ENCODE results near the gene AGR3.
A peak's percentile ranks its signal among the peaks of the same experiment; 100 is the strongest.

AGR3 gene

DNA sequence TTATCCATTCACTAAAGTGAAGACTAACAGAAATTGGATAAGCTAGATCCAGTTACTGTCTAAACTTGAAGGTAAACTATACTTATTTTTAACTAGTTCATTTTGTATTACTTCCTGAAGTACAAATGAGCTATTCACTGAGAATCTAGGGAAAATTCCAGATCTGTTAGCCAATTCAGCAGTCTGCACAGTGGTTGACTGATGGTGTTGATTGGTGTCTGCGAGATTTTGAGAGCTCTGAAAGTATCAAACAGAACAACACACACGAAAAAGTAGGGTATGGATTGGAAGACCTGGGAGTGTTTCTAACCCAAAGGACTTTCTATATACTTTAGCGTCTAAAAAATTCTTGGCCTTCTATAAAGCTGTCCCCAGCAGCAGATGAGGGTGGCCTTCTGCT, 43.4 kb downstream of the AGR3 start:
- ATAC-seq (replicated peaks) (no peak), DNase-seq (no peak)
- H3K27me3 Mint-ChIP-seq = no peaks in the 10 kb centered on the region
- no peaks in the 10 kb centered on the region for H3K9me3 Mint-ChIP-seq
- H3K4me1 Mint-ChIP-seq = peaks cover 3 to 19% of the 10 kb centered on the region in 2 donors
- H3K27ac Mint-ChIP-seq = no peak overlapping the region
- no peaks in the 10 kb centered on the region for H3K36me3 Mint-ChIP-seq
- H3K4me3 Mint-ChIP-seq = no peak overlapping the region

GRCh38 chr7:16836481-16836880, 45.3 kb downstream of the AGR3 start:
- Mint-ChIP-seq H3K36me3 (no peaks in the 10 kb centered on the region), H3K4me1 (peaks cover 2 to 19% of the 10 kb centered on the region in 2 donors), H3K27ac (no peak overlapping the region), H3K4me3 (no peak overlapping the region), H3K27me3 (no peaks in the 10 kb centered on the region), H3K9me3 (no peaks in the 10 kb centered on the region)
- no peak for DNase-seq
- ATAC-seq (replicated peaks) = no peak

- H3K4me1 Mint-ChIP-seq = peaks cover 0 to 2% of the 10 kb centered on the region in 2 donors
- no peaks in the 10 kb centered on the region for H3K27me3 Mint-ChIP-seq
- H3K27ac Mint-ChIP-seq = no peak overlapping the region
- peaks cover 0 to 3% of the 10 kb centered on the region in 2 donors for H3K36me3 Mint-ChIP-seq
- no peak for DNase-seq
- ATAC-seq (replicated peaks) = no peak
- peaks cover 4 to 9% of the 10 kb centered on the region in 2 donors for H3K9me3 Mint-ChIP-seq
- no peak overlapping the region for H3K4me3 Mint-ChIP-seq
Observed at GRCh38 chr7:16833373-16833772, 48.4 kb downstream of the AGR3 start.

- DNase-seq = no peak
- peaks cover 0 to 10% of the 10 kb centered on the region in 2 donors for H3K27me3 Mint-ChIP-seq
- no peak overlapping the region for H3K4me3 Mint-ChIP-seq
- H3K27ac Mint-ChIP-seq = no peak overlapping the region
- H3K9me3 Mint-ChIP-seq = peaks cover 6 to 9% of the 10 kb centered on the region in 2 donors
- ATAC-seq (replicated peaks) = no peak
- H3K36me3 Mint-ChIP-seq = peaks cover 1 to 3% of the 10 kb centered on the region in 2 donors
- no peaks in the 10 kb centered on the region for H3K4me1 Mint-ChIP-seq
Observed at GRCh38 chr7:16826060-16826459, 55.7 kb downstream of the AGR3 start.

DNA sequence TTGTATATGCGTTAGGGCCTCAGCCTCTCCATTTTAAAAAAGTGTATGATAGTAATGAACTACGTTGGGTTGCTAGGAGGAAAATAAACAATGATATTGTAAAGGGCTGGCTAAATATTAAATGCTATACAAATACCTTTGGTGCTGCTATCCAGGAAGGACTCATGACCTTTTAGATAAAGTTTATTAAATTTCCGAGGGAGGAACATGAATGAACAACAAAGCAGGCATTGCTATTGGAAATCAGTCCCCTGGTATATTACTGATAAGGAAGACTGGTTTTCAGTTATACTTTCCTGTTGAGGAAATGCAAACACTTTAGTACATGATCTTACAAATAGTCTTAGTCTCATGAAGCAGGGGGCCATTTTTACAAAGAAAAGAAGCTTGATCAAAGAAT, 59.8 kb downstream of the AGR3 start:
- H3K36me3 Mint-ChIP-seq = peaks cover 0 to 1% of the 10 kb centered on the region in 2 donors
- H3K27ac Mint-ChIP-seq = no peak overlapping the region
- ATAC-seq (replicated peaks) (no peak), DNase-seq (no peak)
- peaks cover 1 to 3% of the 10 kb centered on the region in 2 donors for H3K4me1 Mint-ChIP-seq
- no peak overlapping the region for H3K4me3 Mint-ChIP-seq
- H3K27me3 Mint-ChIP-seq = peaks cover 0 to 13% of the 10 kb centered on the region in 2 donors
- peaks cover 0 to 4% of the 10 kb centered on the region in 2 donors for H3K9me3 Mint-ChIP-seq

GRCh38 chr7:16818732-16819131, 63.1 kb downstream of the AGR3 start:
- peaks cover 8 to 9% of the 10 kb centered on the region in 2 donors for H3K4me1 Mint-ChIP-seq
- ATAC-seq (replicated peaks) = no peak
- H3K27me3 Mint-ChIP-seq = peaks cover 0 to 4% of the 10 kb centered on the region in 2 donors

DNA sequence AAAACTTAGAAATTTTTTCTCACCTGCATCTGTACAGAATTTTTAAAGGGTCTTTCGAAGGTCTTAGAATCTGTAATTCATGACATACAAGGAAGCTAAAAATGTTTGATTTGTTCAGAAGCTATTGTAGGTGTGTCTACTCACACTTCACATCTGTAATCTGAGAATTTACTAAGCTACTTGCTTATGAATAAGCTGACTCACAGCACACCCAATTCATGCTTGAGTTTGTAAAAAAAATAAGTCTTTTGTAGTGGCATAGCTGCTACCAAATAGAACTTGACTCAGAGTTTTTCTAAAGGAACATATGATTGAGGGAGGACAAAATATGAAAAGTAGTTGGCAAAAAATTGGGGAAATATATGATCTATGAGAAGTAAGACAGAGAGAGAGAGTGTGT, 64.2 kb downstream of the AGR3 start:
- ATAC-seq (replicated peaks) = no peak
- Mint-ChIP-seq H3K4me1 (peaks cover 8 to 9% of the 10 kb centered on the region in 2 donors), H3K27ac (no peak overlapping the region), H3K27me3 (peaks cover 0 to 4% of the 10 kb centered on the region in 2 donors), H3K4me3 (no peak overlapping the region), H3K9me3 (peaks cover 0 to 4% of the 10 kb centered on the region in 2 donors), H3K36me3 (no peaks in the 10 kb centered on the region)
- DNase-seq = no peak

More at GRCh38 chr7:16818732-16819131, 63.1 kb downstream of the AGR3 start:
- peaks cover 0 to 4% of the 10 kb centered on the region in 2 donors for H3K9me3 Mint-ChIP-seq
- no peaks in the 10 kb centered on the region for H3K36me3 Mint-ChIP-seq
- H3K4me3 Mint-ChIP-seq = no peak overlapping the region
- DNase-seq = no peak
- no peak overlapping the region for H3K27ac Mint-ChIP-seq

- no peak for DNase-seq
- H3K27me3 Mint-ChIP-seq = peaks cover 0 to 4% of the 10 kb centered on the region in 2 donors
- peaks cover 0 to 4% of the 10 kb centered on the region in 2 donors for H3K9me3 Mint-ChIP-seq
- no peak overlapping the region for H3K27ac Mint-ChIP-seq
- peak in 1 of 2 donors; percentile 33 for ATAC-seq (replicated peaks)
- H3K4me1 Mint-ChIP-seq = peaks cover 8 to 9% of the 10 kb centered on the region in 2 donors
- no peaks in the 10 kb centered on the region for H3K36me3 Mint-ChIP-seq
- H3K4me3 Mint-ChIP-seq = no peak overlapping the region
Observed at GRCh38 chr7:16816824-16817223, 65.0 kb downstream of the AGR3 start.

DNA sequence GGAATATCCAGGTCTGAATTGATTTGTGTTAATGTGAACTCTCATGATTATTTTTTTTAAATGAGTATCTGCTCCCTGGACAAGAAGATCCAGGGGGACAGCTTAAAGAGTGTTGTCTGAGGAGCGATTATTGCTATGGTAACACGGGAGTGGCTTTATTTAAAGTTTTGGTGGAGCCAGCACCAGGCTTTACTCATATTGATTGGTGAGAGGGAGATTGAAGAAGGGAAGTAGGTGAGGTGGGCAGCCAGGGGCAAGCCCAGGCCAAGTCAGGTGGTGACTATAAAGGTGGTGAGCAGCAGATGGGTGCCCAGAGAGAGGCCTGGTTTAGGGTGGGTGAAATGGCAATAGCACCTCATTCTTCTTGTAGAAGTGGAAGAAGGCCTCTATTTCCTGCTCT, 66.8 kb downstream of the AGR3 start:
- no peak for ATAC-seq (replicated peaks)
- Mint-ChIP-seq H3K27me3 (no peaks in the 10 kb centered on the region), H3K9me3 (peaks cover 0 to 4% of the 10 kb centered on the region in 2 donors), H3K4me3 (no peak overlapping the region), H3K4me1 (peaks cover 8 to 9% of the 10 kb centered on the region in 2 donors), H3K36me3 (no peaks in the 10 kb centered on the region), H3K27ac (no peak overlapping the region)
- DNase-seq = no peak

DNA sequence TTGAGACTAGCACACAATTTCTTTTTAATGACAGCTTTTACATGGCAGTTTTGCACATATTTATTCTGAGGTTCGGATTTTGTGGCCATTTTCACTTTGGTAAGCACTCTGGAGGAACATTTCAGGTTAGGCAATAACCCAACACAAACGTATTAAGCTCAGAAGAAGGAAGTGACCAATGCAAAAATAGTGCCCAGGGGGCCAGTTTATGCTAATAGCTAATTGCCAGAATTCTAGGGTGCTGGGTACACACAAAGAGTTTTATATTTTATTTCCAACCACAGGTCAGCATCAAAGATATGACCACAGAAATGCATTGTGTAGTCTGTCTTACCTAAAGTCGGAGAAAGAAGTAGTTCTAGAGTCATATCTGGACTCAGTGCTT, 68.6 kb downstream of the AGR3 start:
- H3K27ac Mint-ChIP-seq = no peak overlapping the region
- no peaks in the 10 kb centered on the region for H3K27me3 Mint-ChIP-seq
- H3K36me3 Mint-ChIP-seq = no peaks in the 10 kb centered on the region
- ATAC-seq (replicated peaks) (no peak), DNase-seq (no peak)
- H3K4me1 Mint-ChIP-seq = peaks cover 8 to 9% of the 10 kb centered on the region in 2 donors
- H3K9me3 Mint-ChIP-seq = peaks cover 0 to 2% of the 10 kb centered on the region in 2 donors
- no peak overlapping the region for H3K4me3 Mint-ChIP-seq

DNA sequence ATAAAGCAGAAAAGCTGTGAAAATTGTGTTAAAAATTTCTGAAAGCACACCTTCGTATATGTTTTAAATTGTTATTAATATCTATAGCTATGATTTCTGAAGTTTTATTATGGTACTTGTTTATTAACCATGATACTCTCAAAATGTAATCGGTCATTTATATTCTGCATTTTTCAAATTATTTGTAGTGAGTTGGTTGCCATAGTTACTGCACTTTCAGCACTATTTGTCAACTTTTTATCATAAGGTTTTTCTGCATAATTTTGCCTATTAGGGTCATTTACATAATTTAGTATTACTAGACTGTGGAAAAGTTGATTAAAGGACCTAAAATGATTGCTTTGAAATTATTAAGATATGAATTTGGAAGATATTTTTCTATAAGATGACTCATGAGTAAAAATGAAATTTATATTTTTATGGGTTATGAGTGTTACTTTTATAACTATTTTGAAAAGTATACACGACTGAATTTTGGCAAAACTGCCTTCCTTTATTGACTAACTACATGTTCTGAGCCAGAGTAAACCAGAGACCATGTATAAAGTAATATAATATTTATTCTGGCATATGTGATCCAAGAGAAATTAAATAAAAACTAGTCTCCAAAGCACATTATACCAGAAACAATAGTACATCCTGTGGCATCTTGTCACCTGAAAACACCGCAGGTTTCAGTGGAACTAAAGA, 69.1 kb downstream of the AGR3 start:
- Mint-ChIP-seq H3K27ac (no peak overlapping the region), H3K36me3 (no peaks in the 10 kb centered on the region), H3K4me1 (peaks cover 7 to 9% of the 10 kb centered on the region in 2 donors), H3K27me3 (no peaks in the 10 kb centered on the region), H3K4me3 (no peak overlapping the region), H3K9me3 (no peaks in the 10 kb centered on the region)
- no peak for DNase-seq
- no peak for ATAC-seq (replicated peaks)

GRCh38 chr7:16811551-16811950, 70.2 kb downstream of the AGR3 start:
- H3K27ac Mint-ChIP-seq = no peak overlapping the region
- DNase-seq (no peak), ATAC-seq (replicated peaks) (no peak)
- H3K9me3 Mint-ChIP-seq = no peaks in the 10 kb centered on the region
- peaks cover 3% of the 10 kb centered on the region in 2 donors for H3K4me1 Mint-ChIP-seq
- H3K27me3 Mint-ChIP-seq = no peaks in the 10 kb centered on the region
- H3K36me3 Mint-ChIP-seq = no peaks in the 10 kb centered on the region
- no peak overlapping the region for H3K4me3 Mint-ChIP-seq

GRCh38 chr7:16810573-16810972, 71.2 kb downstream of the AGR3 start:
- ATAC-seq (replicated peaks) (no peak), DNase-seq (no peak)
- H3K27ac Mint-ChIP-seq = no peak overlapping the region
- H3K9me3 Mint-ChIP-seq = no peaks in the 10 kb centered on the region
- H3K36me3 Mint-ChIP-seq = no peaks in the 10 kb centered on the region
- no peaks in the 10 kb centered on the region for H3K27me3 Mint-ChIP-seq
- H3K4me1 Mint-ChIP-seq = no peaks in the 10 kb centered on the region
- H3K4me3 Mint-ChIP-seq = no peak overlapping the region

DNA sequence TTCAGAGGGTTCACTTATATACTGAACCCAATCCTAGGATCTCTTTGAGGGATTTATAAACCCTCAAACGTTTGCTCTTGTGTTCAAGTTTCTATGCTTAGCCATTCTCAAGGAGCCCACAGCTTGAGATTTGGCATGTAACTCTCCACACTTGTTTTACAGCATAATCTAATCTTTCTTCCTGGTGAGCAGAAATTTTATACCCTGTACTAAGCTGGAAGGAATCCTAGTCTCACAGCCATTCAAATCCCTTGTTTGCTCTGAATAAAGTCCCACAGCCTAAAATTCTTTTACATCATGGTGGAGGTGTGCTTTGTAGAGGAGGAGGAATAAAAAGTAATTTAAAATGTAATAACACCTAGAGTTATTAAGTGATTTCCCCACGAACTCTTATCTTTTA, 71.7 kb downstream of the AGR3 start:
- no peak for ATAC-seq (replicated peaks)
- no peak for DNase-seq
- Mint-ChIP-seq H3K27ac (no peak overlapping the region), H3K4me1 (no peaks in the 10 kb centered on the region), H3K36me3 (no peaks in the 10 kb centered on the region), H3K9me3 (no peaks in the 10 kb centered on the region), H3K27me3 (no peaks in the 10 kb centered on the region), H3K4me3 (no peak overlapping the region)

Data from stimulated activated naive B cell treated with anti-CD40 and anti-IgM and Interleukin-4, amounts not matched to agents 10 μg/mL and 1 μg/mL and 100 μg/mL, for 72 hours (primary cell).